22Rv1 (cell line): ENCODE results near the gene TMC3.

Source experiments
- CTCF ChIP-seq: fragments of 450-650 bp; IDR thresholded peaks from 2 replicates; pipeline ENCODE4 v1.5.1; 2017; ENCODE audit warnings: mild to moderate bottlenecking
- ZFX ChIP-seq: fragments of 450-650 bp; IDR thresholded peaks from 2 replicates; pipeline ENCODE4 v1.6.1; 2017; ENCODE audit warnings: antibody characterized with exemption, borderline replicate concordance

DNA sequence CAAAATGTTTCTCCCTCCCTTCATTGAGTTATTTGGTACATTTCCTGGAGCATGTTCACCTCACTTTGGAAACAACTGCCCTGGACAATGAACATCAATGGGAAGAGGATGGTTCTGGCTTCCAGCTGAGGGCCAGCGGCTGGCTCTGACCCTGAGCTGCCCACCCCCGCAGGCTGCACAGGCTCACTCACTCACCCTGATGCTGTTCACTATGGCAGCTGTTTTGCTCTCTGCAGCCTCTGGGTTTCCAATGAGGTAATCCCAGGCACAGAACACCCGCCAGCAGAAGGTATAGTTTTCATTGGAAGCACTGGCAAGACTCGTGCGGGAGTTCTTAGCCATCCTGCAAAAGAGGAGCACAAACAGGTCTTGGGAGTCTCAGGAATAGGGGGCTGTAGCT lies 17.8 kb downstream of the TMC3 start:
- no peak for TF ChIP-seq CTCF
- no peak for TF ChIP-seq ZFX
